ENCODE data around the gene USH2A.

USH2A gene

DNA sequence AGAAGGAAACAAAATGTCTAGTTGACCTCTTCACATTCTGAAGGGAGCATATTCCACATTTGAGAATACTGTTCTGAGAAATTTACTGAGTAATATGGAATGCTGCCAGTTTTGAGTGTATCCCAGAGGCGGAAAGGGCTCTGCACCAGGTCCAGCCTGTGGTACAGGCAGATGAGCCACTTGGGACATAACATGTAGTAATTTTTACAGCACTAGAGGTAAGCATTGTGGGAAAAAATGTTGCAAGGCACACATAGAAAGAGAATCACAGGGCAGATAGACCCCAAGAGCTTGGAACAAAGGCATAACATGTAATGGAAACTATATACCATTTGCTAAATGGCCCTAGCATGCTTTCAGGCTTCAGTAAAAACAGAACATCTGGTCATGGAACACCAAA, 228.5 kb downstream of the USH2A start:
- in situ Hi-C loops (cut with HindIII; ENCODE audit: low sequenced_read_pairs): no loop called here
- TF ChIP-seq, protein P1, sequence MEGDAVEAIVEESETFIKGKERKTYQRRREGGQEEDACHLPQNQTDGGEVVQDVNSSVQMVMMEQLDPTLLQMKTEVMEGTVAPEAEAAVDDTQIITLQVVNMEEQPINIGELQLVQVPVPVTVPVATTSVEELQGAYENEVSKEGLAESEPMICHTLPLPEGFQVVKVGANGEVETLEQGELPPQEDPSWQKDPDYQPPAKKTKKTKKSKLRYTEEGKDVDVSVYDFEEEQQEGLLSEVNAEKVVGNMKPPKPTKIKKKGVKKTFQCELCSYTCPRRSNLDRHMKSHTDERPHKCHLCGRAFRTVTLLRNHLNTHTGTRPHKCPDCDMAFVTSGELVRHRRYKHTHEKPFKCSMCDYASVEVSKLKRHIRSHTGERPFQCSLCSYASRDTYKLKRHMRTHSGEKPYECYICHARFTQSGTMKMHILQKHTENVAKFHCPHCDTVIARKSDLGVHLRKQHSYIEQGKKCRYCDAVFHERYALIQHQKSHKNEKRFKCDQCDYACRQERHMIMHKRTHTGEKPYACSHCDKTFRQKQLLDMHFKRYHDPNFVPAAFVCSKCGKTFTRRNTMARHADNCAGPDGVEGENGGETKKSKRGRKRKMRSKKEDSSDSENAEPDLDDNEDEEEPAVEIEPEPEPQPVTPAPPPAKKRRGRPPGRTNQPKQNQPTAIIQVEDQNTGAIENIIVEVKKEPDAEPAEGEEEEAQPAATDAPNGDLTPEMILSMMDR (IDR thresholded peaks at IDR 0.05; ENCODE audit: low read depth, low read length, missing control alignments): no peak
- no peak for DNase-seq (ENCODE audit: low read depth)
- no peak overlapping the region for H3K4me3 ChIP-seq (ENCODE audit: low read depth, low read length)

DNA sequence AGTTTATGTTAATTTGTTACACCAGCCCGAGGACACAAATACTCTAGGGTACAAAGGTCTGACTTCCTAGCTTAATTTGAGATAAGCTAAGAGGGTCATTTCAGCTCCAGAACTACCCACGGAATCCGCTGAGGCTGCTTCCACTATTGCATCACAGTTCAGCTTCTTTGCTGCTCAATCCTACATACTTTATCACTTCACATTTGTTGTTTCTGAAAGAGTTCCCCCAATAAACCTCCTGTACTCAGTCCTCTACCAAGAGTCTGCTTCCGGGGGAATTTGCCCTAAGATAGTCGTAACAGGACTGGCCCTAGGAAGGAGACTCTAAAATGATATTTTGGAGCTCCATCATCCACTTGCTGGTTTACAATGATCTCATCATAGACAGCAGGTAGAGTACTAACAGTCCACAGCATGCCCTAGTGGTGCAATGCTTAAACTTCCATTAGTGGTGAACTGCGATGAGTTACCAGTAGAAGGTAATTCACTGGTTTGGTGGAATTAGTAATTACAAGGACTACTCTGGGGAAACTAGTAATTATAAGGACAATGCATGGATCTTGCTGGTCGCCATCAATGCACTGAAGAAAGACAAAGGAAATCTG, 229.3 kb downstream of the USH2A start:
- TF ChIP-seq, protein P1 (IDR thresholded peaks at IDR 0.05; ENCODE audit: low read depth, low read length, missing control alignments): no peak
- in situ Hi-C loops (cut with HindIII; ENCODE audit: low sequenced_read_pairs): no loop called here
- DNase-seq (ENCODE audit: low read depth): no peak

DNA sequence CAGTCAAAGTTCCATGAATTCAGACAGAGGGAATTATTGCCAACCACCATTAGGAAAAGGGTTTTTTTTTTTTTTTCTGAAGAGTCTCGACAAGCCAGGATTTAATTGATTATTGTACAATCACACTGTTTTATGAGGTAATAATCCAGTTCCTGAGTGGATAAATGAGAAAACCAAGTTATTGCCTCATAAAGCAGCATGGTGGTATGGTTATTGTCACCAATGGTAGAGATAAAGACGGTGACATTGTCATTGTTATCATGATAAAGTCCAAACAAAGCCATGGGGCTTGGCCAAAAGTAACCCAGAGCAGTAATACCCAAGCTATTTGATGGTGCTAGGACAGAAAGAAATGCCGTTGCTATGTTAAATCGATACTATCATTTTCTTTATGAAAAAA, 232.8 kb downstream of the USH2A start:
- in situ Hi-C loops (cut with HindIII; ENCODE audit: low sequenced_read_pairs): no loop called here
- no peak for DNase-seq (ENCODE audit: low read depth)
- TF ChIP-seq, protein P1 (IDR thresholded peaks at IDR 0.05; ENCODE audit: low read depth, low read length, missing control alignments): no peak
- H3K4me3 ChIP-seq (ENCODE audit: low read depth, low read length): no peak overlapping the region

More for the DNA sequence above, 229.3 kb downstream of the USH2A start:
- H3K4me3 ChIP-seq (ENCODE audit: low read depth, low read length): no peak overlapping the region

DNA sequence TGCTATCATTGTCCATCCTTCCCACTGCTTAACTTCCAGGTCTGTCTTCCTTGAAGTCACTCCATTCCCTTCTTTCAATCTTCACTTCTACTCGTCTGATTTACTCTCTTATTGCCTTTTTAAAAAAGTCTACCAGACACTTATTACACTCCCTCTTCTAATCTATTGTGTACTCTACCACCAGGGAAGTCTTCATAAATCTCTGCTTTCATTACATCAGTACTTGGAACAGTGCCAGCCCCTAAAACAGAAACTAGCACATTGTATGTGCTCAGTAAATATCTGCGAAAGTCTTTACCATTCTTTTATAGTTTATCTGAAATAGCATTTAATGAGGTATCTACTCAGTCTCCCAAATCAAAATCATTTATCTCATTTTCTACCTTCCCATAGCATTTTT, 236.4 kb downstream of the USH2A start:
- TF ChIP-seq, protein P1 (IDR thresholded peaks at IDR 0.05; ENCODE audit: low read depth, low read length, missing control alignments): no peak
- in situ Hi-C loops (cut with HindIII; ENCODE audit: low sequenced_read_pairs): no loop called here
- no peak overlapping the region for H3K4me3 ChIP-seq (ENCODE audit: low read depth, low read length)
- DNase-seq (ENCODE audit: low read depth): peak; percentile 11

DNA sequence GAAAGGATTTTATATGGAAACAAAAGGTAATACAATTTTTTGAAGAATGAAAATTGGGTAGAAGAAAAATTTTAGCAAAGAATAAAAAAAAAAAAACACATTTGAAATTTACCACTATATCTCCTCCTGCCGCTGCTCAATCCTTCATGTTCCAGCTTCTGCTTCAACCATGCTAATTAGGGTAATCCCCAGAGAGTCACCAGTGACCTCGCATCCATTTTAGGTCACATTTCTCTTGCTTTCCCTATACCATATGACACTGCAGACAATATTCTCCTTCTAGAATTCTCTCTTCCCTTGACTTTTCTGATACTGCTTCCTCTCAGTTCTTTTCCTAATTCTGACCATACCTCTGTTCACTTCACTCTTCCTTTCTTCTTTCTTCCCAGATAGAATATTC, 237.1 kb downstream of the USH2A start:
- no peak for DNase-seq (ENCODE audit: low read depth)
- H3K4me3 ChIP-seq (ENCODE audit: low read depth, low read length): no peak overlapping the region
- TF ChIP-seq, protein P1 (IDR thresholded peaks at IDR 0.05; ENCODE audit: low read depth, low read length, missing control alignments): no peak
- in situ Hi-C loops (cut with HindIII; ENCODE audit: low sequenced_read_pairs): no loop called here

DNA sequence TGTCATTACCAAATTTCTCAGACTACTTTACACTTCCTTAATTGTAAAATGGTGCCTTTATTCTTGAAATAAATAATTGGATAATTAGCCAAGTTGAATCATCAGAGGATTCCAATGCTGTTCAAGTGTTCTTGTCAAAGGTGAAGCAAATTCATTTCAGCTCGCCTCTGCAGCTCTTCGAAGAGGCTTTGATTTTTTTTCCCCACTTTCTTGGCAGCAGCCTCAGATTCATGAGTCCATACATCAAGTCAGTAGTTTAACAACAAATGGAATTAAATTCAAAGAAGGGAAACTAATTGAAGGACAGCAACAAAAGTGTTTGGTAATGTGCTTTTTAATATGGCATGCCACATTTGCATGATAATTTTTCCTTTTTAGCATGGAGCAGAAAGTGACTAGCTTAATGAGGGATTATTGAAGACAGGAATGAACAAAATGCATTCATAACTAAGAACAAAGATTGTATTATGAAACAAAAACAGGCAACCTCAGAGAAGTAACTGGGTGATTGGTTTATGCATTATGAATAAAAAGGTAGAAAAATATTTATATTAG, 239.0 kb downstream of the USH2A start:
- in situ Hi-C loops (cut with HindIII; ENCODE audit: low sequenced_read_pairs): no loop called here
- no peak overlapping the region for H3K4me3 ChIP-seq (ENCODE audit: low read depth, low read length)
- no peak for DNase-seq (ENCODE audit: low read depth)
- TF ChIP-seq, protein P1 (IDR thresholded peaks at IDR 0.05; ENCODE audit: low read depth, low read length, missing control alignments): no peak
